NCI-H510A (cell line): ENCODE data around the gene SLC25A12.
A peak's percentile ranks its signal among the peaks of the same experiment; 100 is the strongest.
"Not testable (repeated sequence)": the region's sequence is repeated elsewhere in the genome, so short reads cannot be mapped to it uniquely, and the experiment has no call there.

Experiments
- DNase-seq: peaks from one replicate; lab custom pipeline; 2025; lab: John Stamatoyannopoulos, UW

SLC25A12 gene

GRCh38 chr2:171893824-171894611, at the start of gene SLC25A12:
TSS of gene SLC25A12 (minus strand) at chr2:171894244. CDS start at chr2:171894214, 30 bp downstream.
- peak; percentile 96 for DNase-seq

DNA sequence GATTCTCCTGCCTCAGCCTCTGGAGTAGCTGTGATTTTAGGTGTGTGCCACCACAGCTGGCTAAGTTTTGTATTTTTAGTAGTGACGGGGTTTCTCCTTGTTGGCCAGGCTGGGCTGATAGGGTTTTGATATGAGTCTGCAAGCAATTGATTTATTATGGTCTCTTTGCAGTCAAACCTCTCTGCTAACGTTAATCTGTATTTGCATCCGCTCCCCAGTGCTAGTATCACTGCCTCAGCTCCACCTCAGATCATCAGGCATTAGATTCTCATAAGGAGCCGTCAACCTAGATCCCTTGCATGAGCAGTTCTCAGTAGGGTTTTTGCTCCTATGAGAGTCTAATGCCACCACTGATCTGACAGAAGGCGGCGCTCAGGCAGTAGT, 47.3 kb upstream of the SLC25A12 start:
- no peak for DNase-seq

- DNase-seq, result no peak
Measured at GRCh38 chr2:171939743-171940071, 45.7 kb upstream of the SLC25A12 start.

DNA sequence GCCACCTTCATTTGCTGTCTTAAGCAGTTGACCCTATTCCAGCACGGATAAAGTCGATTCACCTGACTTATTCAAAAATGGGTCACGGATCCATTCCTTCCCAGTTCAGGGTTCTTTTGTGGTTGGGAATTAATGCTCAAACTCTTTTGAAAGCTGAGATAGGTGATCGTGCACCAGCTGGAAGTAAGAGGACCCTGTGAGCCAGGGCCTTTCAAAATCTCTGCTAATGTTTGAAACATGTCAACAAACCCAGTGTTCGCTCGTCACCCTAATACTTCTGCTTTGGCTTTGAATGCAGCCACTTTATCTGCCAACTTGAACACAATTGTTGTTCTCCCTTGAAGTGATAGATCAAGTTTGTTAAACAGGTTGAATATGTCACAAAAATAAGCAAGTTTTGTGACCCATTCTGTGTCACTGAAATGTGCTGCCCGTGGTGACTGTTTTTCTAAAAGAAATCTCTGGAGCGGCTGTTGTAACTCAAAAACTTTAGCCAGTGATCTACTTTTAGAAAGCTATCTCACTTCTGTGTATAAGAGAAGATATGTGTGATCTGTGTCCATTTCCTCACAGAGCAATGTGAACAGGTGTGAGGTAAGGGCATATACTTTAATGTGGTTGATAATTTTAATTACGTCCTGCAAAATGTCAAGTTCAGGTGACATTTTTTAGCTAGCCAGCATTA, 45.2 kb upstream of the SLC25A12 start:
- DNase-seq, result no peak

DNA sequence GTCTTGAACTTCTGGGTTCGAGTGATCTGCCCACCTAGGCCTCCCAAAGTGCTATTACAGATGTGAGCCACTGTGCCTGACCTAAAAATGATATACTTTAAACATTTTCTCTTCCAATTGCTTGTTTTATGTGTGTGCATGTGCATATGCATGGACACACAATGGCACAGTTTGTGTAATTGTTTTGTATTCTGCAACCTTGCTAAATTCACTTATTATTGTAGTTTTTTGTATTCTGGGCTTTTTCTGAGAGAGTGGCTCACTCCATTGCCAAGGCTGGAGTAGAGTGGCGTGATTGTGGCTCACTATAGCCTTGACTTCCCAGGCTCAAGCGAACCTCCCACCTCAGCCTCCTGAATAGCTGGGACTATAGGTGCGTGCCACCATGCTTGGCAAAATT, 36.3 kb upstream of the SLC25A12 start:
- no peak for DNase-seq

DNA sequence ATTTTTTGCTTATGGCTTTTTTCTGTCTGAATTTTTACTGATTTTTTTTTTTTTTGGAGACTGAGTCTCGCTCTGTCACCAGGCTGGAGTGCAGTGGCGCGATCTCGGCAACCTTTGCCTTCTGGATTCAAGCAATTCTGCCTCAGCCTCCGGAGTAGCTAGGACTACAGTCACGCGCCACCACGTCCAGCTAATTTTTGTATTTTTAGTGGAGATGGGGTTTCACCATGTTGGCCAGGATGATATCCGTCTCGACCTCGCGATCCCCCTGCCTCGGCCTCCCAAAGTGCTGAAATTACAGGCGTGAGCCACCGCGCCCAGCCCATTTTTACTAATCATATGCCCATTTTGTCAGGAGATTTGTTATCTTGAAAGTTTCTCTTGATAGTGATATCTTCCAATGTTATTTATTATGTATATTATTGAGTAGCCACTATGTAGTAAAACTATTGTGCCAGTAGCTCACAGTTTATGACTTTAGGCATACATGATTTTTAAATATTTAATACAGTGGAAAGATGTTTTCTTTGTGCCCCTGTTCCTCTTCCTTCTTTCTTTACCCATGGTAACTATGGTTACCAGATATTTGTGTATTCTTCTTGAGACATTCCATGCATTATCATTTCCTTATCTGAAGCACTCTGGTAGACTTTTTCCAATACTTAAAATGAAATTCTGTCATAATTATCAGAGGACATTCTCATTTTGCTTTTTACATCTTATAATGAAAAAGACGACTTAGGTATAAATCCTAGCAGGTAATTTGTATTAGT, 30.3 kb upstream of the SLC25A12 start:
- no peak for DNase-seq

GRCh38 chr2:171923206-171923605, 29.2 kb upstream of the SLC25A12 start:
- no peak for DNase-seq

GRCh38 chr2:171922230-171923022, 28.4 kb upstream of the SLC25A12 start, which contains the start of gene HAT1:
TSS of gene HAT1 (plus strand) at chr2:171922461. CDS start at chr2:171922501, 40 bp downstream.
- DNase-seq, result peak; percentile 99

GRCh38 chr2:171921970-171922229, 27.9 kb upstream of the SLC25A12 start:
- DNase-seq, result no peak

GRCh38 chr2:171919453-171919852, 25.4 kb upstream of the SLC25A12 start:
- DNase-seq, result no peak

DNA sequence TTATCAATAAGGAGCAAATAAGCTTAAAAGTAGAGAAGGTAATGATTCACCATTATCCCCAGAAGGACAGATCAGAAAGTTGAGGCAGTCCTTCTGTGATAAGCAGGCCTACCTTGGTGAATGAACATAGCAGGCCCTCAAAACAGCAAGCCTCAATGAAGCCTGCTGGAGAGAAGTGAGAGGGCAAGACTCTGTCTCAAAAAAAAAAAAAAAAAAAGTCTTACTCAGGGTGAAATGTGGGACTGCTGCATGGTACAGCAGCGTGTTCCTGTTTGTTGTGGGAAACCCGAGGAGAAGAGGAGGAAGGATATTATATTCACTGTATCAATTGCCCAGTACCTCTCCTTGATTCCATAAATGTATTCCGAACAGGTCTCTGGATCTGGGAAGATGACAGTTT, 19.5 kb upstream of the SLC25A12 start:
- no peak for DNase-seq

DNA sequence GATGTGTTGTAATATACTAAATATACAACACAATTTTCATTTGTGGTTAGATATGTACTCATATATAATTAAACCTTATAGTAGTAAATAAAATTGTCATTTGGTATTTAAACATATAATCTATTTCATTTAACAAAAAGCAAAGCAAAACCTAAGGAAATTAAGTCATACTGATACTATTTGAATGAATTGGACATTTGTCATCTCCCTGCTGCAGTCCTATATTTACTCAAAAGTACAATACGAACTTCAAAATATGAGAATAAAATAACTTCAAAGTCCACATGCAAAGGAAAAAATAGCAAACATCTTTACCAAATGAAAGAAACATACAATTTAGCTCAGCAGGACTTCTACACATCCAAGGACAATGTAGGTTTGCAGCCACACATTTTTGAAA, 16.4 kb upstream of the SLC25A12 start:
- DNase-seq, result no peak

DNA sequence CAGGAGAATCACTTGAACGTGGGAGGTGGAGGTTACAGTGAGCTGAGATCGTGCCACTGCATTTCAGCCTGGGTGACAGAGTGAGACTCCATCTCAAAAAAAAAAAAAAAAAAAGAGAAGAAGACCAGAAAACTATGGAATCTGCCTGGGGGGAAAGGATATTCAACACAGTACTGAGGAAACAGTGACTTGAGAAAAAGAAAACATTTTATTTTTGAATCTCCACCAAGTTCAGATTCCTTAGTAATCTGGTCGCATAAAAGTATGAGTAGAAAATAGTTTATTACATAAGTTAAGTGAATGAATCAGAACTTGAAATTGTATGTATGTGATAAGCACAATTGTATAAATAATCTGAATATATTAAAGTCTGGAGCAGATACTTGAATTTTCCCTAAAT, 15.2 kb upstream of the SLC25A12 start:
- no peak for DNase-seq

DNA sequence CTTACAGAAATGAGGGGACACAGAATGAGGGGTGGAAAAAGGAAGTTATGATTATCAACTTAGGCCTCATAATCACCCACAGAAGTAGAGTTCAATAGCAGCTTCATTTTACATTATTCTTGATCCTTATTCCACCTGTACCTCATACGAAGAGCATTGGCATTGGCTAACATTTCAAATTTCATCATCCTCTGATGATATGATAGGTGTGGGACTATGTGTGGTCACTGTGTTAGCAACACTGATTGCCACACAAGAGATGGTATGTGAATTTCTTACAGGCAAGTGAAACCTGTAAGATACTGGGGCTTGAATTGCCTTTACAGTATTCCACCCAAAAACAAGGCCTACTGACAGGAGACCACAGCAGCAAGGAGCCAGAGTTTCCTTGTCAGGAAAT, 14.2 kb upstream of the SLC25A12 start:
- DNase-seq, result no peak

- no peak for DNase-seq
Measured at GRCh38 chr2:171902840-171903420, 8.9 kb upstream of the SLC25A12 start.

DNA sequence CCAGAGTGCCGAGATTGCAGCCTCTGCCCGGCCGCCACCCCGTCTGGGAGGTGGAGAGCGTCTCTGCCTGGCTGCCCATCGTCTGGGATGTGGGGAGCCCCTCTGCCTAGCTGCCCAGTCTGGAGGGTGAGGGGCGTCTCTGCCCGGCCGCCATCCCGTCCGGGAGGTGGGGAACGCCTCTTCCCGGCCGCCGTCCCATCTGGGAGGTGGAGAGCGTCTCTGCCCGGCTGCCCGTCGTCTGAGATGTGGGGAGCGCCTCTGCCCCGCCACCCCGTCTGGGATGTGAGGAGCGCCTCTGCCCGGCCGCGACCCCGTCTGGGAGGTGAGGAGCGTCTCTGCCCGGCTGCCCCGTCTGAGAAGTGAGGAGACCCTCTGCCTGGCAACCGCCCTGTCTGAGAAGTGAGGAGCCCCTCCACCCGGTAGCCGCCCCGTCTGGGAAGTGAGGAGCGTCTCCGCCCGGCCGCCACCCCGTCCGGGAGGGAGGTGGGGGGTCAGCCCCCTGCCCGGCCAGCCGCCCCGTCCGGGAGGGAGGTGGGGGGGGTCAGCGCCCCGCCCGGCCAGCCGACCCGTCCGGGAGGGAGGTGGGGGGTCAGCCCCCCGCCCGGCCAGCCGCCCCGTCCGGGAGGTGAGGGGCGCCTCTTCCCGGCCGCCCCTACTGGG, 5.7 kb upstream of the SLC25A12 start:
- not testable (repeated sequence) for DNase-seq

GRCh38 chr2:171895786-171896185, 1.7 kb upstream of the SLC25A12 start:
- DNase-seq, result no peak

DNA sequence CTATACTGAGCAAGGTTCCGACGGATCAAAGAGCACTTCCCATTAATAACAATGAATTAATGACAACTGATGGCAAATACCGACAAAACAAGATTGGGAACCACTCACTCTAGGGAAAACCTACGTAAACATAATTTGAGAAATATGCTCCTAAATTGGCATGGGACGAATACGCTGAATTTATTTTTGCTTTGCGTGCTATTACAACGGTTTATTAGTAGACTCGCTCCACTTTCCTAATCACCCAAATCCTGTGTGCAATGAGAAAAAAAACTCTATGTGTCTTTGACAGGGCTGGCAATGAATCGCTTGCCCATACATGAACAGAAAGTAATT, 536 bp upstream of the SLC25A12 start:
- DNase-seq, result no peak

GRCh38 chr2:171893196-171893823, 734 bp downstream of the SLC25A12 start:
- no peak for DNase-seq

DNA sequence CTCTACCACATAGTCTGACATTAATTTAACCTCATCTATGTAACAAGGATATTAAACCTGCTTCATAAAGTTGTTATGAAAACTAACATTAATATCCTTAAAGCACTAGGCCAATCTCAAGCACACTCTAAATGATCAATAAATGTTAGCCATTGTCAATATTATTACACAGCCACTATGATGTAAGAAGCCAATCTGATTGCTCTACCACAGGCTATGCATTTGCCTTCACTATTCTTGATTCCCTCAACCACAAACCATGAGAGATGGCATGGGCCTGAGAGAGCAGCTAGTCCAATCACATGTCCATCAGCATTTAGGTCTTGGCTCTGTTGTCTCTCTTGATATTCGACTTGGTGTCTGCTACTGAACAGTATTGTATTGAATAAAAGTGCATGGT, 4.2 kb downstream of the SLC25A12 start:
- DNase-seq, result no peak

DNA sequence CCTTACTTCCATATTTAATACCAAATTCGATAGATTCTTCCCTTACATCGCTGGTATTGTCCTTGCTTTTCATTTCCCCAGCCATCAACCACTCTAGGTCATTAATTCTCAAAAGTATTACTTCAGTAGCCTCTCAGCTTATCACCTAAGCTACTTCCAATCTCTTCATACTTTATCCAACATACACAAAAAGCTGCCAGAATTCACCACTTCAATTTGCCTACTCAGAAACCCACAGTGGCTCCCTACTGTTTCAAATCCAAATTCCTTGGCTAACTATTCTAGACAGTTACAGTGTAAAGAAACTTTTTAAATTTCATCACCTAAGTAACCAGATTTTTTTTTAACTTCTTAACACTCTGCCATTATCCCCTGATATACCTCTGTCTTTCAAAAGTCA, 4.7 kb downstream of the SLC25A12 start:
- no peak for DNase-seq
